T-helper 1 cell treated with Interleukin-12 subunit alpha and Interleukin-12 subunit beta and Interleukin-4 antibody, amounts not matched to agents 30 μg/mL and 1 μg/mL, for 36 hours (primary cell): Measurements from ENCODE around the gene TMEM175.

ENCODE experiments used
- H3K27ac Mint-ChIP-seq: one replicate; pipeline ENCODE4 v1.8.0; 2021; ENCODE audit warnings: mild to moderate bottlenecking, mixed read lengths
- H3K27me3 Mint-ChIP-seq: one replicate; pipeline ENCODE4 v1.8.0; 2021; ENCODE audit warnings: low read depth, mixed read lengths
- H3K36me3 Mint-ChIP-seq: one replicate; pipeline ENCODE4 v1.8.0; 2021; ENCODE audit warnings: low read depth, mixed read lengths
- H3K4me1 Mint-ChIP-seq: one replicate; pipeline ENCODE4 v1.8.0; 2021; ENCODE audit warnings: low read depth, mixed read lengths
- H3K4me3 Mint-ChIP-seq: one replicate; pipeline ENCODE4 v1.8.0; 2021; ENCODE audit warnings: mild to moderate bottlenecking, moderate library complexity, mixed read lengths
- H3K9me3 Mint-ChIP-seq: one replicate; pipeline ENCODE4 v1.8.0; 2021; ENCODE audit warnings: mixed read lengths

TMEM175 gene

DNA sequence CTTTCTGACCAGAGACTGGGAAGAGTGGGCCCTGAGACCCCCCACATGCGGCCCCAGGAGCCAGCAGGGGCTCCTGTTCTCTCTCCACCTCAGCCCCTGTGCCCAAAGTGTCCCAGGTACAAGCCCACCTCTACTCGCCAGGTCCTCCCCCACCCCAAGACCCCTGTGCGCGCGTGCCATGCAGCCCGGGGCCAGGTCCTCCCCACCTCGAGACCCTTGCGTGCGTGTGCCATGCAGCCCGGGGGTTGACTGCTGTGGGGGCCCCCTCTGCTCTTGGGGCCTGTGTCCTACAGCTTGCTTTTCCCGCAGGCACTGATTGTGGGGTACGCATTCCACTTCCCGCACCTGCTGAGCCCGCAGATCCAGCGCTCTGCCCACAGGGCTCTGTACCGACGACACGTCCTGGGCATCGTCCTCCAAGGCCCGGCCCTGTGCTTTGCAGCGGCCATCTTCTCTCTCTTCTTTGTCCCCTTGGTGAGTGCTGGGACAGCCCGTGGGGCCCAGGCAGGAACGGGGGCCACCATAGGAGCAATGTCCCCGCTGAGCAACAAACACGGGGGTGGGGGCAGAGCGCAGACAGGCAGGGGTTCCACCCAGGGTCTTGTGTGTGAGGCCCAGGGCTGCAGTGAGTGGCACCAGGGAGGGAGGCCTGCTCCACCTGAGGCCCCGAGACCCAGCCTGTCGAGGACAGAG lies 20.8 kb downstream of the TMEM175 start:
- Mint-ChIP-seq H3K4me1 (no peaks in the 10 kb centered on the region), H3K27ac (no peak overlapping the region), H3K36me3 (no peaks in the 10 kb centered on the region), H3K9me3 (no peaks in the 10 kb centered on the region), H3K27me3 (no peaks in the 10 kb centered on the region), H3K4me3 (no peak overlapping the region)

DNA sequence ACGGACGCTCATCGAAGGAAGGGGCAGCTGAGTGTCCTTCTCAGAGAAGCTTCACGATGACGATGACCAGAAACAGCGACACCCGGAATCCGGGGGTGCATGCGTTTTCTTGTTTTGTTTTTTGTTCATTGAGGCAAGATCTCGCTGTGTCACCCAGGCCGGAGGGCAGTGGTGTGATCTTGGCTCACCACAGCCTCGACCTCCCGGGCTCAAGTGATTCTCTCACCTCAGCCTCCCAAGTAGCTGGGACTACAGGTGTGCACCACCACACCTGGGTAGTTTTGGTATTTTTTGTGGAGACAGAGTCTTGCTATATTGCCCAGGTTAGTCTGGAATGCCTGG lies 21.3 kb downstream of the TMEM175 start:
- Mint-ChIP-seq H3K4me1 (no peaks in the 10 kb centered on the region), H3K27me3 (no peaks in the 10 kb centered on the region), H3K9me3 (no peaks in the 10 kb centered on the region), H3K4me3 (no peak overlapping the region), H3K36me3 (no peaks in the 10 kb centered on the region), H3K27ac (no peak overlapping the region)

DNA sequence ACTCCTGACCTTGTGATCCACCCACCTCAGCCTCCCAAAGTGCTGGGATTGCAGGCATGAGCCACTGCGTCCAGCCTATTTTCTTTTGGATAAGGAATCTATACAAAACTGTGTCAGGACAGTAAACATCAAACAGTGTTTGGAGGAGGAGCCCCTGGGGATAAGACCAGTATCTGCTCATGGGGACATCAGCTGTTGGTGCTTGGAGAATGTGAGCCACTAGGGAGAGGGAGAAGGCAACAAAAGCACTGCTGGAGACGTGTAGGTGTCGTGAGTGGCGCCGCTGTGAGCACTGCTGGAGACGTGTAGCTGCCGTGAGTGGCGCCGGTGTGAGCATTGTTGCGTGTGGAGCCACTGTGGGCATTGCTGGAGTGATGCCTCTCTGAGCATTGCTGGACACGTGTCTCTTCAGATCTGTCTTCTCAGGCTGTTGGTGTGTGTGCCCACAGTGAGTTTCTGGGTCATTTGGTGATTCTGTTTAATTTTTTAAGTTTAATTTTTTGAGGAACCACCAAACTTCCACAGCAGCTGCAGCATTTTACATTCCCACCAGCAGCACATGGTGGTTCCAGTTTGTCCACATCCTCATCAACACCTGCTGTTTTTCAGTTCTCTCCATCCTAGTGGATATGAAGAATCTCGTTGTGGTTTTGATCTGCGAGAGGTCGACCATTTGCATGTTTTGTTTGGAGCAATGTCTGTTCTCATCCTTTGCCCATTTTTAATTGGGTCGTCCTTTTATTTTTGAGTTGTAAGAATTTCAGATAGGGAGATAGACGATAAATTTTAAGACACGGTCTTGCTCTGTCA lies 22.2 kb downstream of the TMEM175 start:
- no peaks in the 10 kb centered on the region for H3K4me1 Mint-ChIP-seq
- no peaks in the 10 kb centered on the region for H3K27me3 Mint-ChIP-seq
- H3K27ac Mint-ChIP-seq: no peak overlapping the region
- no peak overlapping the region for H3K4me3 Mint-ChIP-seq
- no peaks in the 10 kb centered on the region for H3K9me3 Mint-ChIP-seq
- H3K36me3 Mint-ChIP-seq: no peaks in the 10 kb centered on the region

DNA sequence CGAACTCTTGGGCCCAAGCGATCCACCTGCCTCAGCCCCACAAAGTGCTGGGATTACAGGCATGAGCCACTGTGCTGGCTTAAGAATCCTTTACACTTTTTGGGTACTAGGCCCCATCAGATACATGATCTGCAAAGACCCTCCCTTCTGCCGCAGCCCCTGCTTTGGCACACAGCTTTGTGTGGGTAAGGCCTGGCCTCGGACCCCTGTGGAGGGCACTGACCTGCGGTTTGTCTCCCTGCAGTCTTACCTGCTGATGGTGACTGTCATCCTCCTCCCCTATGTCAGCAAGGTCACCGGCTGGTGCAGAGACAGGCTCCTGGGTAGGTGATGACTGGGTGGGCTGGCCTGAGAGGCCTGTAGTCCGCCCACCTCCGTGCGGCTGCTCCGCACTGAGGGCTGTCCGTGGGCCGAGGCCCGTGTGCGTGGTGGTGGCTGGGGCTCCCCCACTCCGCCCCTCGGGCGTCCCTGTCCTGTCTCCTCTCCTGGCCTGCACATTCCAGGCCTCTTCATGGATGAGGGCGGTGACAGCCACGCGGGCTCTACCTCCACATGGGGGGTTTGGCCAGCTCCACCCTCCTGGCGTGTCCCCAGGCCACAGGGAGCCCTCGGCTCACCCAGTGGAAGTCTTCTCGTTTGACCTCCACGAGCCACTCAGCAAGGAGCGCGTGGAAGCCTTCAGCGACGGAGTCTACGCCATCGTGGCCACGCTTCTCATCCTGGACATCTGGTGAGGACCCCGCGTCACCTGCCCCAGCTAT lies 23.1 kb downstream of the TMEM175 start:
- no peaks in the 10 kb centered on the region for H3K27me3 Mint-ChIP-seq
- no peaks in the 10 kb centered on the region for H3K4me1 Mint-ChIP-seq
- no peak overlapping the region for H3K27ac Mint-ChIP-seq
- no peaks in the 10 kb centered on the region for H3K36me3 Mint-ChIP-seq
- H3K9me3 Mint-ChIP-seq: no peaks in the 10 kb centered on the region
- no peak overlapping the region for H3K4me3 Mint-ChIP-seq

DNA sequence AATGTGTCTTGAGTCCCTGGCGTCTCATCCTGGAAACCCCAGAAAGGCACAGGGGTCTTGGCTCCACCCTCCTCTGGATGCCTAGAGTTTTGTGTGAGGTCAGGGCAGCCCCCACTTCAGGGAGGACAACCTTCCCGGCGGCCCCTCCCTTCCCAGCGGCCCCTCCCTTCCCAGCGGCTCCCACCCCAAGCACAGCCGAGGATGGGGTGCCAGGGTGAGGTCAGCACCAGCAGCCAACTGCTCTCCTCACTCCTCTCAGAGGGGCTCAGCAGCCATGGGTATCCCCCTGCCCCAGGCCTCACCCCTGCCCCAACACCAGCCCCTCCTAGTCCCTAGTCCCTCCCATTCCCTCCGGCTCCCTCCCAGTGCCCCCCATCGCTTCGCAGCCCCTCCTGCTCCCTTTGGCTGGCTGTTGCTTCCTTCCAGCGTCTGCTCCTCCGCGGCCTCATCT lies 23.7 kb downstream of the TMEM175 start:
- Mint-ChIP-seq H3K27me3 (no peaks in the 10 kb centered on the region), H3K4me3 (no peak overlapping the region), H3K27ac (no peak overlapping the region), H3K4me1 (no peaks in the 10 kb centered on the region), H3K36me3 (no peaks in the 10 kb centered on the region), H3K9me3 (no peaks in the 10 kb centered on the region)

DNA sequence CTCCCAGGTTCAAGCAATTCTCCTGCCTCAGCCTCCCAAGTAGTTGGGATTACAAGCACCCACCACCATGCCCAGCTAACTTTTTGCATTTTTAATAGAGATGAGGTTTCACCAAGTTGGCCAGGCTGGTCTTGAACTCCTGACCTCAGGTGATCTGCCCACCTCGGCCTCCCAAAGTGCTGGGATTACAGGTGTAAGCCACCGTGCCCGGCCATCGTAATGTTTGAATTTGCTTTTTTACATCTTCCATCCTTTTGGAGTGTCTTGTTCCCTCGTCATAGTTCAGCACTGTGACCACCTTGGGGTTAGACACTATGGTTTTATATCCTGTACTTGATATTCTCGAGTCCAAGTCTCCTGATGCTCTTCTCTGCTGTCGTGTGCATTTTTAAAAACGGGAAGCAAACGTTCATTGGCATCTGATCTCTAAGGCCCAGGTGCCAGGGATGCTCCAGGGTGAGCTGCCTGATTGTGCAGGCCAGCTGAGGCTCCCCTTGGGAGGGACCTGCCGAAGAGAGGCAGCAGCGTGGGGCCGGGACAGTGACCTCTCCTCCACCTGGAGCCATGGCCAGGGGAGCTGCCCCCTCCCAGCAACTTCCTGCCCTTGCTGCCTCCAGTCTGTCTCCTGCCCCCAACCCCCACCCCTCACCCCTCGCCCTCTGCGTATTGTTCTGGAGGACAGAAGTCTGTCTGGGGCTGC lies 24.4 kb downstream of the TMEM175 start:
- Mint-ChIP-seq H3K9me3 (no peaks in the 10 kb centered on the region), H3K4me1 (no peaks in the 10 kb centered on the region), H3K27ac (no peak overlapping the region), H3K36me3 (no peaks in the 10 kb centered on the region), H3K27me3 (no peaks in the 10 kb centered on the region), H3K4me3 (no peak overlapping the region)

DNA sequence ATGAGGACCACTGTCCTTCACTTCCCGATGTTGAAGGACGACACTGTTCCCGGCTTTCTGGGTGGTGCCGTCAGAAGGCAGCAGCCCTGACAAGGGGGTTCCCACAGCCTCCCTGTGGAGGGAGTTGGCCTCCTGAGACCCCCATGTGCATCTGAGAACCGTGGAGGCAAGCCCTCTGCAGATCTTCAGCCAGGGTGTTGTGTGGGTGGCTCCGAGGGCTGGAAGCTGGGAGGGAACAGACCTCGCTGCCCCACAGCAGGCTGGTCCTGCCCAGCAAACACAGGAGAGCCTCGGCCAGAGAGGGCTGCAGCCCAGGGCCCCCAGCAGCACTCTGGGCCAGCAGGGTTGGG lies 24.9 kb downstream of the TMEM175 start:
- Mint-ChIP-seq H3K27ac (no peak overlapping the region), H3K36me3 (no peaks in the 10 kb centered on the region), H3K4me3 (no peak overlapping the region), H3K27me3 (no peaks in the 10 kb centered on the region), H3K4me1 (no peaks in the 10 kb centered on the region), H3K9me3 (no peaks in the 10 kb centered on the region)

DNA sequence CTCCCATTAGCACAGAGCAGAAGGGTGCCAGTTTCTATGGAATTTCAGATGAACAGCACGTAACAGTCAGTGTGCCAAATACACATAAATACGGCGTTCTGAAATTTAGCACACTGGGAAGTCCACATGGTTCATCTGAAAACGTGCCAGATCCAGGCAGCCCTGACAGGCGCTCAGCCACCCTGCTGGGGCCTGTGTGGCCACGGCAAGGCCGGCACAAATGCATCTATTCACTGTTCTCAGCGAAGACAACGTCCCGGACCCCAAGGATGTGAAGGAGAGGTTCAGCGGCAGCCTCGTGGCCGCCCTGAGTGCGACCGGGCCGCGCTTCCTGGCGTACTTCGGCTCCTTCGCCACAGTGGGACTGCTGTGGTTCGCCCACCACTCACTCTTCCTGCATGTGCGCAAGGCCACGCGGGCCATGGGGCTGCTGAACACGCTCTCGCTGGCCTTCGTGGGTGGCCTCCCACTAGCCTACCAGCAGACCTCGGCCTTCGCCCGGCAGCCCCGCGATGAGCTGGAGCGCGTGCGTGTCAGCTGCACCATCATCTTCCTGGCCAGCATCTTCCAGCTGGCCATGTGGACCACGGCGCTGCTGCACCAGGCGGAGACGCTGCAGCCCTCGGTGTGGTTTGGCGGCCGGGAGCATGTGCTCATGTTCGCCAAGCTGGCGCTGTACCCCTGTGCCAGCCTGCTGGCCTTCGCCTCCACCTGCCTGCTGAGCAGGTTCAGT lies 25.5 kb downstream of the TMEM175 start:
- H3K36me3 Mint-ChIP-seq: no peaks in the 10 kb centered on the region
- H3K4me3 Mint-ChIP-seq: no peak overlapping the region
- H3K27ac Mint-ChIP-seq: no peak overlapping the region
- H3K4me1 Mint-ChIP-seq: no peaks in the 10 kb centered on the region
- no peaks in the 10 kb centered on the region for H3K9me3 Mint-ChIP-seq
- no peaks in the 10 kb centered on the region for H3K27me3 Mint-ChIP-seq

DNA sequence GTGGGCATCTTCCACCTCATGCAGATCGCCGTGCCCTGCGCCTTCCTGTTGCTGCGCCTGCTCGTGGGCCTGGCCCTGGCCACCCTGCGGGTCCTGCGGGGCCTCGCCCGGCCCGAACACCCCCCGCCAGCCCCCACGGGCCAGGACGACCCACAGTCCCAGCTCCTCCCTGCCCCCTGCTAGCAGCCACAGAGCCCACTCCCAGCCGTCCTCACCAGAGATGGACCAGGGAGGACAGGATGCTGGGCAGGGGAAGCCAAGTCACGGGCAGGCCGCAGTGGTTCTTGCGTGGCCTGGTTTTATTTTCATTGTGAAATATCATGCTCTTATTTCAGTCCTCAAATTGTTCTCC lies 26.0 kb downstream of the TMEM175 start:
- Mint-ChIP-seq H3K27ac (no peak overlapping the region), H3K36me3 (no peaks in the 10 kb centered on the region), H3K9me3 (no peaks in the 10 kb centered on the region), H3K27me3 (no peaks in the 10 kb centered on the region), H3K4me1 (no peaks in the 10 kb centered on the region), H3K4me3 (no peak overlapping the region)

DNA sequence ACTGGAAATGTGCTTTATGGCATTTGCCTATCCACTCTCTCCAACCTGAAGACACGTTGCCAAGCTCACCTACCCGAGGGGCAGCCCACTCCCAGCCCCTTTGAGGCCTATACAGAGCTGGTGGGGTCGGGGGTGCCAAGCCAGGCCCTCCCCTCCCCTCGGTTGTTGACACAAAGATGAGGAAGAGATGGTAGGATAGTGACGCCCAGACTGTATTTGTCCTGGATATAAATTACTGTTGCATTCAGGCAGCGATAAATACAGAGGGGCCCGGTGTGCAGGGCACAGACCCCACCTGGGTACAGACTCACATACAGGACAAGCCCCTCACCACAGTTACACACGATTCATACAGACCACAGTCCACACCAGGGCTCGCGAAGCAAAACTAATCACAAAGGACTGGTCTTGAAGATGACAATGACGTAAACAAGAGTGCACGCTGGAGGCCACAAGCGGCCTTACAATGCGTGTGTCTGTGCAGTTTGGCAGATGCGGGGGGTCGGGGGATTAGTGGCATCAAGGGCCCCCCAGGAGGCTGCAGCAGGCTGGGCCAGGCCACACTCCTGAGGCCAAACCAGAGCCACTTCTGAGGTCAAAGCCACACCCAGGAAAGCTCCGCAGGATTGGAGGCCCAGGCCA lies 26.6 kb downstream of the TMEM175 start:
- Mint-ChIP-seq H3K4me3 (no peak overlapping the region), H3K27ac (no peak overlapping the region), H3K27me3 (no peaks in the 10 kb centered on the region), H3K36me3 (no peaks in the 10 kb centered on the region), H3K9me3 (no peaks in the 10 kb centered on the region), H3K4me1 (no peaks in the 10 kb centered on the region)

DNA sequence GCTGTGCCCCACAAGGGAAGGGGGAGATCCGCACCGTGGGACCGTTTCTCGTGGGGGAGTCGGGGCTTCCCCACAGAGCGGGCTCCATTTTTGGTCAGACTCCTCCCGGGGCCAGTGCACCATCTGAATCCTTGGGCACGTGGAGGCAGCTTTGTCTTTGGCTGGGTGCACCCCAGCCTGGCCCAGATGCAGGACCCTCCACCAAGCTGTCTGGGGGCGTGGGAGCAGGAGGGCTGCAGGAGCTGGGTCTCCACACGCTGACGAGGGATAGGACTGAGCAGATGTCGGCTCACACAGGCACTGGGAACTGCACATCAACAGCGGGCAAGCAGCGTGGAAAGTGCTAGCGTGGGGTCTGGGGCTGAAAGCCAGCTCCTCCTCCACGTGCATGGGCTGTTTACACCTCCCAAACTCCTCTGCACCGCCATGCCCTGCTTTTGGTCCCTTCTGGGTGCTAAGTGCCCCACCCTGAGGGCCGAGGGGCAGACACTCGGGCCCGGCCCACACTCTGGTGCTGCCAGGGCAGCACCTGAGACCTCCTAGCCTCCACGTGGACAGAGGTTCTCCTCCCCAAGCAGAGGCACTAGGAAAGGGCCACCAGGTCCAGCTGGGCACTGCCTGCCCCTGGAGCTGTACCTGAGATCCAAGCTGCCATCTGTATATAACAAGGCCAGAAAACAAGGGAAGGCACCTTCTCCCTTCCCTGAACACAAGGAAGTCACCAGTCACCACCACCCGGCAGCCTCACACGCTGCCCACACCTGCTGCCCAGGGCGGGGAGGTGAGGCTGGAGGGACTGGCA lies 27.3 kb downstream of the TMEM175 start:
- Mint-ChIP-seq H3K4me1 (no peaks in the 10 kb centered on the region), H3K36me3 (no peaks in the 10 kb centered on the region), H3K4me3 (no peak overlapping the region), H3K9me3 (no peaks in the 10 kb centered on the region), H3K27me3 (no peaks in the 10 kb centered on the region), H3K27ac (no peak overlapping the region)

DNA sequence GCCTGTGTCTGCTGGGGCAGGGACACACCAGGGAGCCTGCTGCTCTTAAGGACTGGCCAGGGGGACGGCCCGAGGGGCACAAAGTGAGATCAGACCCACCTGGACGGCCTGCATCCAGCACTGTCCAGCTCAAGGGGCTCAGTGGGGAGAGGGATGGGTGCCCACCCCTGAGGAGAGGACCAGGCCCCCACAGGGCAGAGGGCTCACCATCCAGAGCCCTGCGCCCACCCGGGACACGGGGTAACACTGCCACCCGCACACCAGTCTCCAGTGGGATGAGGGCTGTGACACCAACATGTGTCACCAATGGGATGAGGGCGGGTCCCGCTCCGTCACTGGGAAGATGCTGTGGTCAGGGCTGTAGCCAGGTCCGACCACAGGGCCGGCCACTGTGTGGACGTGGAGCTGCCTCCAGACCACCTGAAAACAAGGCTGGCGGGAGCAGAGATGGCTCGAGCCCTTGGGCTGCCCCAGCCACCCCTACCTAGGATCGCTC lies 27.9 kb downstream of the TMEM175 start:
- Mint-ChIP-seq H3K27ac (no peak overlapping the region), H3K4me1 (no peaks in the 10 kb centered on the region), H3K4me3 (no peak overlapping the region), H3K36me3 (no peaks in the 10 kb centered on the region), H3K9me3 (no peaks in the 10 kb centered on the region), H3K27me3 (no peaks in the 10 kb centered on the region)
